GM19193 (cell line): Measurements from ENCODE around the gene ACAP3.

Experiments used
- POLR2A ChIP-seq: IDR thresholded peaks from 4 replicates; pipeline ENCODE4 v1.6.1; 2011; ENCODE audit not compliant: insufficient read depth, insufficient read length; ENCODE audit errors: extremely low read depth

Gene ACAP3

GRCh38 chr1:1302951-1303509, 4.7 kb downstream of the ACAP3 start:
- TF ChIP-seq POLR2A = no peak

- no peak for TF ChIP-seq POLR2A
Observed at GRCh38 chr1:1302006-1302430, 5.7 kb downstream of the ACAP3 start.

DNA sequence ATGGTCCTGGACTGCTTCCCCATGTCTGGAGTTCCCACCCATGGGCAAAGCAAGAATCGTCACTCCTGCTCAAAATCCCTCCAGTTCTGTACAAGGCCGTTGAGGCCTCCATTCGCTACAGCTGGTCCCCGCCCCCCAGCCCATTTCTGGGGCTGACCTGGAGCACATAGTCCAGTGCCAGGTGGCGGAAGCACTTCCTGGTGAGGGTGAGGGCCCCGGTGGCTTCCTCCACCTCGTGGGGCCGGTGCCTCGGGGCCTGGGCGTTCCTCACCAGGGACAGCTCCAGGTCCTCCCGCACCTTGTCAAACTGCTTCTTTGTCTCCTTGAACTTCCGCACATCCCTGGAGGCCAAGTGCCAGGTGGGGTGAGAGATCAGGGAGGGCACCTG, 7.4 kb downstream of the ACAP3 start:
- TF ChIP-seq POLR2A = no peak

GRCh38 chr1:1299686-1300351, 7.9 kb downstream of the ACAP3 start:
- no peak for TF ChIP-seq POLR2A

DNA sequence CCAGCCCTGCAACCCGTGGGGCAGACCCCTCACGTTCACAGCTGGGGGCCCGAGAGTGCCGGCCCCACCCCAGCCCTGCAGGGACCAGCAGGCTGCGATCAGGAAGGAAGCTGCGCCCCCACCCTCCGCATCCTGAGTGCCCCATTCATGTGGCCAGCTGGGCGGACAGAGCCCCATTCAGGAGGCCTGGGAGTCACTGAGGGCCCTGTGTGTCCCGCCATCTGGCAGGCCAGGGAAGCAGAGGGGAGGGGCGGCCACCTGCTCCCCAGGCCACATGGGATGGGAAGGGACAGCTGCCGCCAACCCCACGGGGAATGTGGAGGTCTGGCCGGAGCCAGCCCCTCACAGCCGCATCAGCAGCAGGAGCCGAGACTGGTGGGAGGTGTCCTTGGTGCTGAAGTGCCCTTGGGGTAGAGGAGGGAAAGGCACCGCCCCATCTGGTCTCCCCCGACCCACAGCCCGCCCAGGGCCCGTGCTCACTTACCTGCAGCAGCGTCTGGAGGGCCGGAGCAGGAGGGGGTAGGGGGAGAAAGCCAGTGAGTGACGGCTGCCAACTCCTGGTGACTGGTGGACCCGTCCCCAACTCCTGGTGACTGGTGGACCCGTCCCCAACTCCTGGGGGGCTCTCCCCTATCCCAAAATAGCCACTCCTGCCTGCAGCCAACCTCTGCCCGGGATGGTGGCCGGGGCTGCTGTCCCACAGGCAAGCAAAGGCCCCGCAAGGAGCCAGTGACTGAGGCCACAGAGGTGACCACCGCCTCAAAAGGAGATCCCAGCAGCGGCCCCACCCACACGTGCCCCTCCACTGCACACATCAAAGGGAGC, 8.7 kb downstream of the ACAP3 start:
- TF ChIP-seq POLR2A = no peak

DNA sequence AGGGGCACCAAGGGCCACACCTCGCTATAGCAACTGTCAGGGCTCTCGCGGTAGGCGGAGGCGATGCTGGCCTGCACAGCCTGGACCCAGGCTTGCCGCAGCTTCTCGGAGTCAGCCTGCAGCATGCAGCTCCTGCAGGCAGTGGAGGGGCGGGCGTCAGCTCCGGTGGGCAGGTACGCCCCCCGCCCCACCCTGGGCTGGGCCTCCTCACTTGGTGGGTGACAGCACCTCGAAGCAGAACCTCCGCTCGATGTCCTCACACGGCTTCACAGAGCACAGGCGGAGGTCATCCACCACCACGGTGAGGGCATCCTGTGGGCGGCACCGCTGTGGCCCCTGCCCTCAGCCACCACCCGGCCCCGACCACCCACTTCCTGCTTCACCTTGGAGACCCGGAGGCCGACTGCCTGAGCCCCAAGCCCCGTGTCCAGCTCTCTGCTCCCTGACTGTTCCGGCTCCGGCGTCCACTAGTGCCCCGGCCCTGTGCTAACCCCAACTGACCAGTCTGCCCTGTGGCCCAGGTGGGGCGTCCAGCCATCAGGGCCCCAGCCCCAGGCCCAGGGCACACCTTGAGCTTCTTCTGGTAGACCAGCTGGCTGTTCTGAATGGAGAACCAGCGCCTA, 9.8 kb downstream of the ACAP3 start:
- TF ChIP-seq POLR2A = no peak

- no peak for TF ChIP-seq POLR2A
Observed at GRCh38 chr1:1296070-1297061, 11.4 kb downstream of the ACAP3 start.

DNA sequence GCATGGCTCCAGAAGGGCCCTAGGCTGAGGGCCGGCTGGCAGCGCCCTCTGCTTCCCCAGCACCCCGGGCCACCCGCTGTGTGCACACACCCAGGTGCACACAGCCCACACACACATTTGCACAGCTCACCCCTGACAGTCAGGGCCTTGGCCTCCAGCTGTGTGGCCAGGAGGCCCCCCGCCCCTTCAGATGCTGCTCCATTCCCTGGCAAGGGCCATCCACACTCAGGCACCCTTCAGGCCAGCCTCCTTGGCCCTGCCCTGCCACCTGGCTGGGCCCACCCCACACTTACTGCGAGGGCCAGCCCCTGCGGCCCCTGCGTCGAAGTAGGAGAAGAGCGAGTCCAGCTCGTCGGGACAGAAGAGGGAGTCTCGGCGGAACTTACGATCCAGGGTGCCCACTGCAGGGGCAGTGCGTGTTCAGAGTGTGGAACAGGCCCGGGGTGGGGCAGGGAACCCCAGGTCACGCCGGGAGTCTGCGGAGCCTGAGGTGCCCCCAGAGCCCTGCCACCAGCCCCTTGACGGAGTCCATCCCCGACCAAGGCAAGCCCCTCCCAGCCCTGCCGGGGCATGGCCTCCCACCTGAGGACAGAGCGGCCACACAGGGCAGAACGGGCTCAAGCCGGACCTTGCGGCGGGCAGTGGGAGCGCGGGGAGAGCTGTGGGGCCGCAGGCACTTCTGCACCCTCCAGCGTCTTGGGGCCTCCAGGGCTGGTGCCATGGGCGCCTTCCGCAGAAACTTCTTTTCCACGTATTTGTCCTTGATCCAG, 12.4 kb downstream of the ACAP3 start:
- no peak for TF ChIP-seq POLR2A

DNA sequence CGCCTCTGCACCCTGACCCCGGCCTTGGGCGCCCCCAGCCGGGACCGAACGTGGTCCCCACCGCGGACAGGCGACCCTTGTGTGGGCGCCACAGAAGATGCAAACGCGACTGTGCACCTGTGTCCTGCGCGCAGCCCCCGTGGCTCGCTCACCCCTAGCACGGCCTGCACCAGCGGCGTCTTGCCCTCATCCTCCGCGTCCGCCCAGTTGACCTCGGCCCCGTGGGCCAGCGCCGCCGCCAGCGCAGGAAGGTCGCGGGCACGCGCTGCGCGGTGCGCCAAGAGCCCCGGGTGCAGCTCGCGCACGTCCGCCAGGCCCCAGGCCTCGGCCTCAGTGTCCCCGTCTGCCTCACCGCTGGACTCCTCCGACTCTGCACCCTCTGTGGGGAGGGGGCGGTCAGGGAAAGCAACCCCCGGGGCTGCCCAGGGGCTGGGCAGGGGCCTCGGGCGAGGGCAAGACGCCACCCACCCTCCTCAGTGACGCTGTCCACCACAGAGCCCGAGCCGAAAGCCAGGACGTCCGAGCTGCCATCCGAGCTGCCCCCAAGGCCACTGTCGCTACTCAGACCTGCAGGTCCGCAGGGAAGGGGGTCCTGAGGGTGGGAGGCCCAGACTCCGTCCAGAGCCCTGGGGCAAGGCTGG, 13.4 kb downstream of the ACAP3 start:
- no peak for TF ChIP-seq POLR2A

- TF ChIP-seq POLR2A = no peak
Observed at GRCh38 chr1:1293263-1294249, 14.2 kb downstream of the ACAP3 start.

GRCh38 chr1:1292851-1293250, 14.9 kb downstream of the ACAP3 start:
- no peak for TF ChIP-seq POLR2A

GRCh38 chr1:1292442-1292779, 15.3 kb downstream of the ACAP3 start:
- TF ChIP-seq POLR2A = no peak
